SU-DHL-6 (cell line): ENCODE data around the gene ANKFY1.

Experiments
- EZH2phosphoT487 ChIP-seq: fragments of 200-600 bp; sonication (generic), shearing (Covaris generic); conservative IDR thresholded peaks from 2 replicates; pipeline ENCODE4 v1.6.1; 2018; ENCODE audit warnings: mild to moderate bottlenecking, antibody characterized with exemption, low read length, moderate library complexity, mixed read lengths
- TF ChIP-seq, protein P1 (sequence below): fragments of 200-600 bp; sonication (generic); IDR thresholded peaks from one replicate; pipeline ENCODE4 v1.5.1; 2017; ENCODE audit warnings: antibody characterized with exemption, mild to moderate bottlenecking, low read length, moderate library complexity; ENCODE audit not compliant: insufficient read depth, poor library complexity, severe bottlenecking

DNA sequence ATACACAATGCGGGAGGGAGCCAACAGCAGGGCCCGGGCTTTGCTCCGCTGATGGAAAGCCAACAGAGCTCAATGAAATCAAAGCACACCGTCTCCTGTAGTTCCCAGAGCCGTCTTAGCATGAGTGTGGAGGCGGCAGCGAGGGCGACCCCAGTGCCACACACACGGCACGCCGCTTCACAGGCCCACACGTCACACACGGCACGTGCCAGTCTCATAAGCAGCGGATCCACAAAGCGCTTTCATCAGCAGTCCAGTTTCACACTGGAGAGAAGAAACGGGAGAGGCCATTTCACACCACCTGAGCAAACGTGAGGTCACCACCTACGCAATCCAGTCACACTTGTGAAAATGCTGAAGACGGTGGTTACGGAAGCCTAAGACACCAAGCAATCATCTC lies 86.0 kb downstream of the ANKFY1 start:
- TF ChIP-seq, protein P1, sequence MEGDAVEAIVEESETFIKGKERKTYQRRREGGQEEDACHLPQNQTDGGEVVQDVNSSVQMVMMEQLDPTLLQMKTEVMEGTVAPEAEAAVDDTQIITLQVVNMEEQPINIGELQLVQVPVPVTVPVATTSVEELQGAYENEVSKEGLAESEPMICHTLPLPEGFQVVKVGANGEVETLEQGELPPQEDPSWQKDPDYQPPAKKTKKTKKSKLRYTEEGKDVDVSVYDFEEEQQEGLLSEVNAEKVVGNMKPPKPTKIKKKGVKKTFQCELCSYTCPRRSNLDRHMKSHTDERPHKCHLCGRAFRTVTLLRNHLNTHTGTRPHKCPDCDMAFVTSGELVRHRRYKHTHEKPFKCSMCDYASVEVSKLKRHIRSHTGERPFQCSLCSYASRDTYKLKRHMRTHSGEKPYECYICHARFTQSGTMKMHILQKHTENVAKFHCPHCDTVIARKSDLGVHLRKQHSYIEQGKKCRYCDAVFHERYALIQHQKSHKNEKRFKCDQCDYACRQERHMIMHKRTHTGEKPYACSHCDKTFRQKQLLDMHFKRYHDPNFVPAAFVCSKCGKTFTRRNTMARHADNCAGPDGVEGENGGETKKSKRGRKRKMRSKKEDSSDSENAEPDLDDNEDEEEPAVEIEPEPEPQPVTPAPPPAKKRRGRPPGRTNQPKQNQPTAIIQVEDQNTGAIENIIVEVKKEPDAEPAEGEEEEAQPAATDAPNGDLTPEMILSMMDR = no peak
- no peak for TF ChIP-seq EZH2phosphoT487
